CD14-positive monocyte (primary cell): ENCODE measurements around the gene TFEC. TPM values are rescaled to one million over a fixed set of nuclear protein-coding genes. Genes with fewer than 3 reads are reported as not detected.
A peak's percentile ranks its signal among the peaks of the same experiment; 100 is the strongest.

Experiments used
- DNase-seq, 3 donors: peaks; one replicate each; pipeline ENCODE4 v3.0.0-alpha.2; 2011 to 2022
- H2AFZ ChIP-seq: 2 replicates; pipeline ENCODE4 v1.6.0; 2012; ENCODE audit warnings: mild to moderate bottlenecking, low read depth, low read length, inconsistent platforms; ENCODE audit not compliant: insufficient read depth, poor library complexity, severe bottlenecking
- H3K27ac ChIP-seq, 2 donors: 1 replicate in 1 of 2; 2 replicates in 1 of 2; pipeline ENCODE4 v1.5.1; 2012 to 2013; ENCODE audit warnings: low read length in 2 of 2, control low read depth in 1 of 2, inconsistent platforms in 1 of 2, low read depth in 1 of 2, mild to moderate bottlenecking in 1 of 2
- H3K27me3 ChIP-seq, 2 donors: one replicate each; pipeline versions ENCODE4 v1.6.0 to v1.6.1; 2011 to 2013; ENCODE audit warnings: low read length in 2 of 2; ENCODE audit not compliant: control insufficient read depth in 2 of 2, insufficient read depth in 2 of 2
- H3K36me3 ChIP-seq, 2 donors: replicated peaks in 1 of 2; 1 replicate in 1 of 2; 2 replicates in 1 of 2; pipeline versions ENCODE4 v1.5.1 to v1.6.1; 2012 to 2013; ENCODE audit warnings: low read length in 2 of 2, control low read depth in 1 of 2, inconsistent platforms in 1 of 2, mild to moderate bottlenecking in 1 of 2; ENCODE audit not compliant: insufficient read depth in 2 of 2, control insufficient read depth in 1 of 2
- H3K4me1 ChIP-seq, 2 donors: 1 replicate in 1 of 2; 2 replicates in 1 of 2; pipeline versions ENCODE4 v1.5.1 to v1.6.1; 2012 to 2013; ENCODE audit warnings: low read length in 2 of 2, control low read depth in 1 of 2, inconsistent platforms in 1 of 2, mild to moderate bottlenecking in 1 of 2, moderate library complexity in 1 of 2; ENCODE audit not compliant: insufficient read depth in 2 of 2, control insufficient read depth in 1 of 2
- H3K4me2 ChIP-seq: replicated peaks from 2 replicates; pipeline ENCODE3; 2012; ENCODE audit warnings: low read length, moderate library complexity, mild to moderate bottlenecking; ENCODE audit not compliant: poor library complexity, severe bottlenecking; ENCODE audit errors: extremely low read depth
- H3K4me3 ChIP-seq, 3 experiments: fragments of 200-600 bp in 1 of 3; sonication (generic) in 1 of 3; replicated peaks in 1 of 3; 1 replicate in 2 of 3; 2 replicates in 1 of 3; pipeline ENCODE4 v1.5.1; 2011 to 2013; ENCODE audit warnings: low read length in 3 of 3, mild to moderate bottlenecking in 3 of 3, control low read depth in 2 of 3, low read depth in 2 of 3, inconsistent platforms in 1 of 3, moderate library complexity in 1 of 3
- H3K79me2 ChIP-seq: 2 replicates; pipeline ENCODE4 v1.6.0; 2012; ENCODE audit warnings: mild to moderate bottlenecking, control low read depth, inconsistent platforms, low read length, moderate library complexity; ENCODE audit not compliant: insufficient read depth
- H3K9ac ChIP-seq: 2 replicates; pipeline ENCODE4 v1.6.0; 2017; ENCODE audit warnings: low read length, mild to moderate bottlenecking; ENCODE audit not compliant: insufficient read depth, poor library complexity, severe bottlenecking
- H3K9me3 ChIP-seq, 2 donors: replicated peaks in 1 of 2; 1 replicate in 1 of 2; 2 replicates in 1 of 2; pipeline versions ENCODE4 v1.5.1 to v1.6.1; 2012 to 2013; ENCODE audit warnings: low read length in 2 of 2, control low read depth in 1 of 2; ENCODE audit not compliant: control insufficient read depth in 1 of 2, insufficient read depth in 1 of 2
- H4K20me1 ChIP-seq: 2 replicates; pipeline ENCODE4 v1.6.0; 2012; ENCODE audit warnings: mild to moderate bottlenecking, low read length, control low read depth, moderate library complexity; ENCODE audit not compliant: insufficient read depth
- H3K27ac Mint-ChIP-seq, 7 donors: one replicate each; pipeline ENCODE4 v1.8.0; 2020; ENCODE audit warnings: mild to moderate bottlenecking in 7 of 7, mixed read lengths in 7 of 7, moderate library complexity in 6 of 7, inconsistent platforms in 2 of 7
- H3K27me3 Mint-ChIP-seq, 3 donors: one replicate each; pipeline ENCODE4 v1.8.0; 2021 to 2022; ENCODE audit warnings: low read depth in 3 of 3, mild to moderate bottlenecking in 3 of 3, mixed read lengths in 3 of 3, moderate library complexity in 3 of 3, inconsistent platforms in 1 of 3
- H3K36me3 Mint-ChIP-seq, 2 donors: one replicate each; pipeline ENCODE4 v1.8.0; 2020; ENCODE audit warnings: mixed read lengths in 2 of 2, inconsistent platforms in 1 of 2, mild to moderate bottlenecking in 1 of 2
- H3K4me1 Mint-ChIP-seq: one replicate; pipeline ENCODE4 v1.8.0; 2020; ENCODE audit warnings: mild to moderate bottlenecking, mixed read lengths
- H3K4me3 Mint-ChIP-seq, 2 donors: one replicate each; pipeline ENCODE4 v1.8.0; 2020; ENCODE audit warnings: mild to moderate bottlenecking in 2 of 2, mixed read lengths in 2 of 2, moderate library complexity in 1 of 2
- H3K9me3 Mint-ChIP-seq, 7 donors: one replicate each; pipeline ENCODE4 v1.8.0; 2020 to 2022; ENCODE audit warnings: mixed read lengths in 7 of 7, mild to moderate bottlenecking in 6 of 7, moderate library complexity in 6 of 7, inconsistent platforms in 2 of 7
- CTCF ChIP-seq: fragments of 200-600 bp; IDR thresholded peaks from one replicate; pipeline ENCODE4 v1.8.0; 2022; ENCODE audit warnings: antibody characterized with exemption, mild to moderate bottlenecking
- WGBS: methylation state at CpG from one replicate; pipeline ENCODE4 v1.1.5; 2013; ENCODE audit warnings: missing lambda C conversion rate; ENCODE audit not compliant: insufficient coverage; 5-methylcytosine and 5-hydroxymethylcytosine counted together
- intact Hi-C, 2 donors: fragments of 100-400 bp; cut with micrococcal nuclease; formaldehyde crosslinking; loops; one replicate each; pipeline versions ENCODE4 v1.15.0 to v1.15.1; 2023
- polyA plus RNA-seq, 3 donors: library from polyadenylated mRNA; depleted of rRNA in 1 of 3; unstranded in 2 of 3; stranded (reverse) in 1 of 3; fragments of 300-500 nt in 2 of 3; fragments of >200 nt in 1 of 3; fragmentation: Illumina TruSeq in 2 of 3; gene quantifications; 1 replicate in 2 of 3; 2 replicates in 1 of 3; pipeline ENCODE4 v1.2.3, GENCODE V29; 2012 to 2021

Gene TFEC
- polyA plus RNA-seq, 3 donors: 13.3 to 55.9 (median 17.4) TPM

DNA sequence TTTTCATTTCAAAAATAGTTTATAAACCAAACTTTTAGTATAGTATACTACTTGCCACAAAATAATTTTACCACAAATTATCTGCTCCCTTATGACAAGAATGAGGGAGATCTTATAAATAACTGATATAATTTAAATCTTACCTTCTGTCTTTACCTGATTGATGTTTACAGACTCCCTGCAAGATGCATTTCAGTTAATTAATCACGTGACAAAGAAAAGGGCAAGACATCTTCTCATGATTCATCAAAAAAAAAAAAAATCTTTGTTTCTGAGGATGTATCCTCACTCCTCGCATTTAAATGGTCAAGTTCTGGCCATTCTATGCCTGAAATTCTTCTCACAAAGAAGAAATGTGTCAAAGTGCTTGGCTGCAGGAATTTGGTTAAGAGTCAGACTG is 2.3 kb upstream of the TFEC start:
- no peak for TF ChIP-seq CTCF
- DNase-seq: no peak
- Histone ChIP-seq H3K4me3 (no peak overlapping the region), H3K27ac (no peak overlapping the region), H2AFZ (no peak overlapping the region), H3K36me3 (no peaks in the 10 kb centered on the region), H3K27me3 (no peaks in the 10 kb centered on the region), H3K79me2 (peaks cover 28% of the 10 kb centered on the region), H4K20me1 (no peaks in the 10 kb centered on the region), H3K9me3 (no peaks in the 10 kb centered on the region), H3K4me1 (peaks cover 13 to 32% of the 10 kb centered on the region in 2 donors), H3K4me2 (no peak overlapping the region), H3K9ac (no peak overlapping the region)
- no CpG with 5 or more reads among the region's 2 CpGs for WGBS
- Mint-ChIP-seq H3K4me1 (peaks cover 26% of the 10 kb centered on the region), H3K9me3 (no peaks in the 10 kb centered on the region), H3K27ac (no peak overlapping the region), H3K27me3 (no peaks in the 10 kb centered on the region), H3K36me3 (no peaks in the 10 kb centered on the region), H3K4me3 (no peak overlapping the region)
- intact Hi-C loops: loop anchor here in 1 of 2 donors (10.0 kb wide), 1 partner anchor 62 kb away; no protein-coding TSS in a partner anchor

DNA sequence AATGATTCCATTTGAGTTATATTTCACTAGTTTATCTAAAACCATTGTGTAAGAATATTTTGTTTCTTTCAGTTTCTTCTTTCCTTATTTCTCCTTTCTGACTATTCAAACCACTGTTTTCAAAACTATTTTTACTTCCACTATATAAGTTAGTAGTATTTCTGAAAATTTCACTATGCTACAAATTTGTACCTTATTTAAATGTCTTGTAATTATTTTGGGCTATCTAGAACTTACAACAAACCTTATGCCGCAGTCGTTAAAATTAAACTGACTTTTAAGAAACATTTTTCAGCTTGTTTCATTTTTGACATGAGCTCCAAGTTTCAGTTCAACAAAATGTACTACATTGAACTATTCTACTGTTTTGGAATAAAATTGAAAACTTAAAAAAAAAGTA is 1.8 kb downstream of the TFEC start:
- peaks cover 69% of the 10 kb centered on the region for H3K79me2 ChIP-seq
- no peaks in the 10 kb centered on the region for H3K27me3 Mint-ChIP-seq
- peak overlapping the region in 1 of 2 donors; percentile 88 for H3K27ac ChIP-seq
- no peaks in the 10 kb centered on the region for H3K27me3 ChIP-seq
- intact Hi-C loops: loop anchor here in 1 of 2 donors (10.0 kb wide), 1 partner anchor 186 kb away; the partner anchor contains the start of gene TES
- peaks cover 5% of the 10 kb centered on the region for H4K20me1 ChIP-seq
- no peaks in the 10 kb centered on the region for H3K36me3 ChIP-seq
- peaks cover 5 to 11% of the 10 kb centered on the region in 2 donors for H3K36me3 Mint-ChIP-seq
- TF ChIP-seq CTCF: no peak
- peak overlapping the region; percentile 74 to 99 (median 94) for H3K4me3 ChIP-seq
- H3K9ac ChIP-seq: peak overlapping the region; percentile 54
- no peaks in the 10 kb centered on the region for H3K9me3 Mint-ChIP-seq
- peak overlapping the region; percentile 93 for H3K4me2 ChIP-seq
- no peaks in the 10 kb centered on the region for H3K9me3 ChIP-seq
- H3K27ac Mint-ChIP-seq: peak overlapping the region; percentile 88 to 97 (median 93)
- no peak overlapping the region for H2AFZ ChIP-seq
- DNase-seq: peak in 1 of 3 donors; percentile 45
- H3K4me1 Mint-ChIP-seq: peaks cover 58% of the 10 kb centered on the region
- WGBS: no CpG with 5 or more reads among the region's 2 CpGs
- peak overlapping the region; percentile 80 to 92 for H3K4me3 Mint-ChIP-seq
- H3K4me1 ChIP-seq: peaks cover 42 to 62% of the 10 kb centered on the region in 2 donors
